Mesenchymal stem cell (in vitro differentiated cells and primary cell): ENCODE data around the gene CD302.
"Not testable (repeated sequence)": the region's sequence is repeated elsewhere in the genome, so short reads cannot be mapped to it uniquely, and the experiment has no call there.

Source experiments
- DNase-seq: peaks from one replicate; pipeline ENCODE4 v3.0.0-alpha.2; 2013
- H2AFZ ChIP-seq: one replicate; pipeline ENCODE4 v1.6.1; 2013; ENCODE audit warnings: low read depth, mild to moderate bottlenecking, control low read depth, inconsistent platforms, low read length, moderate library complexity
- H2AK5ac ChIP-seq: 2 replicates; pipeline ENCODE4 v1.6.1; 2013; ENCODE audit warnings: low read length, moderate library complexity, mild to moderate bottlenecking, inconsistent platforms; ENCODE audit not compliant: severe bottlenecking
- H2BK120ac ChIP-seq: one replicate; pipeline ENCODE4 v1.6.1; 2013; ENCODE audit warnings: low read depth, mild to moderate bottlenecking, inconsistent platforms, low read length, moderate library complexity
- H2BK12ac ChIP-seq, 2 experiments: one replicate each; pipeline ENCODE4 v1.6.1; 2013; ENCODE audit warnings: inconsistent platforms in 2 of 2, low read length in 2 of 2, mild to moderate bottlenecking in 2 of 2, moderate library complexity in 2 of 2, control low read depth in 1 of 2
- H2BK15ac ChIP-seq: one replicate; pipeline ENCODE4 v1.6.1; 2013; ENCODE audit warnings: mild to moderate bottlenecking, low read depth, inconsistent platforms; ENCODE audit not compliant: poor library complexity, severe bottlenecking
- H2BK5ac ChIP-seq: 2 replicates; pipeline ENCODE4 v1.6.1; 2013; ENCODE audit warnings: low read depth, mild to moderate bottlenecking, low read length, control low read depth, inconsistent platforms; ENCODE audit not compliant: poor library complexity, severe bottlenecking
- H3K14ac ChIP-seq, 2 experiments: one replicate each; pipeline ENCODE4 v1.6.1; 2013; ENCODE audit warnings: inconsistent platforms in 2 of 2, low read length in 2 of 2, control low read depth in 1 of 2, mild to moderate bottlenecking in 1 of 2, moderate library complexity in 1 of 2
- H3K18ac ChIP-seq, 2 experiments: one replicate each; pipeline ENCODE4 v1.6.1; 2013; ENCODE audit warnings: inconsistent platforms in 2 of 2, low read length in 2 of 2, control low read depth in 1 of 2, low read depth in 1 of 2, mild to moderate bottlenecking in 1 of 2
- H3K23ac ChIP-seq, 2 experiments: one replicate each; pipeline ENCODE4 v1.6.1; 2013; ENCODE audit warnings: inconsistent platforms in 2 of 2, low read length in 2 of 2, mild to moderate bottlenecking in 2 of 2, moderate library complexity in 2 of 2, control low read depth in 1 of 2
- H3K27ac ChIP-seq: 2 replicates; pipeline ENCODE4 v1.5.1; 2013; ENCODE audit warnings: mild to moderate bottlenecking, moderate library complexity, low read length, control low read depth, inconsistent platforms; ENCODE audit not compliant: poor library complexity, severe bottlenecking
- H3K27me3 ChIP-seq, 2 experiments: 2 replicates each; pipeline versions ENCODE4 v1.6.1 to v1.7.0; 2013; ENCODE audit warnings: low read length in 2 of 2, mild to moderate bottlenecking in 2 of 2, moderate library complexity in 2 of 2, control low read depth in 1 of 2, inconsistent platforms in 1 of 2; ENCODE audit not compliant: control insufficient read depth in 1 of 2, insufficient read depth in 1 of 2
- H3K36me3 ChIP-seq, 2 experiments: 2 replicates each; pipeline versions ENCODE4 v1.6.1 to v1.7.0; 2013; ENCODE audit warnings: low read length in 2 of 2, control low read depth in 1 of 2, inconsistent platforms in 1 of 2, low read depth in 1 of 2, mild to moderate bottlenecking in 1 of 2; ENCODE audit not compliant: insufficient read depth in 2 of 2, control insufficient read depth in 1 of 2
- H3K4ac ChIP-seq, 2 experiments: one replicate each; pipeline ENCODE4 v1.6.1; 2013; ENCODE audit warnings: inconsistent platforms in 2 of 2, low read length in 2 of 2, mild to moderate bottlenecking in 2 of 2, moderate library complexity in 2 of 2, control low read depth in 1 of 2, low read depth in 1 of 2
- H3K4me1 ChIP-seq: 2 replicates; pipeline ENCODE4 v1.6.1; 2013; ENCODE audit warnings: low read depth, low read length, control low read depth; ENCODE audit not compliant: control insufficient read depth, insufficient read depth
- H3K4me2 ChIP-seq: 2 replicates; pipeline ENCODE4 v1.6.1; 2013; ENCODE audit warnings: low read length, mild to moderate bottlenecking, inconsistent platforms; ENCODE audit not compliant: poor library complexity, severe bottlenecking
- H3K4me3 ChIP-seq, 2 experiments: 2 replicates each; pipeline versions ENCODE4 v1.5.1 to v1.7.0; 2013; ENCODE audit warnings: low read length in 2 of 2, mild to moderate bottlenecking in 2 of 2, control low read depth in 1 of 2, low read depth in 1 of 2; ENCODE audit not compliant: insufficient read depth in 1 of 2
- H3K79me1 ChIP-seq: replicated peaks from 2 replicates; pipeline ENCODE4 v1.6.1; 2013; ENCODE audit warnings: mild to moderate bottlenecking, control low read depth, low read length, inconsistent platforms; ENCODE audit not compliant: poor library complexity, severe bottlenecking
- H3K9ac ChIP-seq: 2 replicates; pipeline ENCODE4 v1.7.0; 2013; ENCODE audit warnings: mild to moderate bottlenecking, low read length, moderate library complexity
- H3K9me3 ChIP-seq: 2 replicates; pipeline ENCODE4 v1.7.0; 2013; ENCODE audit warnings: mild to moderate bottlenecking, low read length; ENCODE audit not compliant: control insufficient read depth
- H4K8ac ChIP-seq: one replicate; pipeline ENCODE4 v1.6.1; 2013; ENCODE audit warnings: inconsistent platforms, mild to moderate bottlenecking, low read length, moderate library complexity
- H4K91ac ChIP-seq: one replicate; pipeline ENCODE4 v1.6.1; 2013; ENCODE audit warnings: mild to moderate bottlenecking, low read length, inconsistent platforms
- WGBS: methylation state at CpG from one replicate; pipeline ENCODE4 v1.1.7; 2013; ENCODE audit warnings: mixed read lengths; 5-methylcytosine and 5-hydroxymethylcytosine counted together

The CD302 gene

DNA sequence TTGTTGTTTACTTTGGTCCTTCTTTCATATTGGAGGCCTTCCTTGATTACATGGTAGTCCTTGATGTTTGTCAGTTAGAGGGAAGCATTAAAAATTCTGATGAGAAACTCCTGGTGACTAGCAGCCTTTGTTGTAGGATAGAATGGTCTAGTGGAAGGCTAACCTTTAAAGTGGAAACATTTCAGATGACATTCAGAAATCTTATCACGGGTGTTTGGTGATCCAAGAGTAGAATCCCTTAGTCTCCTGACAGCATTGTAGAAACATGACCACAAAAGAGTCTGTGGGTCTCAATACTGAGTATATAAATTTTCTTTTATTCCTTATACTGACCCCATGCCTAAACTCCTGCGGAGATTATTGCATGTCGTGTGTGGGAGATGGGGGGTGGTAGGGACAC lies 72.3 kb downstream of the CD302 start:
- Histone ChIP-seq H3K27ac (no peak overlapping the region), H2BK5ac (no peak overlapping the region), H3K4me1 (no peaks in the 10 kb centered on the region), H3K27me3 (no peaks in the 10 kb centered on the region), H2AFZ (no peak overlapping the region), H3K9me3 (no peaks in the 10 kb centered on the region), H2AK5ac (no peak overlapping the region), H3K14ac (no peak overlapping the region), H2BK15ac (no peak overlapping the region), H3K36me3 (peaks cover 8 to 65% of the 10 kb centered on the region in 2 experiments), H4K8ac (no peak overlapping the region), H4K91ac (no peak overlapping the region), H3K4ac (no peak overlapping the region), H3K4me2 (no peak overlapping the region), H3K23ac (no peak overlapping the region), H2BK120ac (no peak overlapping the region), H3K9ac (no peak overlapping the region), H2BK12ac (no peak overlapping the region), H3K79me1 (peaks cover under 1% of the 10 kb centered on the region), H3K4me3 (no peak overlapping the region), H3K18ac (no peak overlapping the region)
- no peak for DNase-seq
- WGBS, result 100% methylated on average over 2 of the region's 3 CpGs

DNA sequence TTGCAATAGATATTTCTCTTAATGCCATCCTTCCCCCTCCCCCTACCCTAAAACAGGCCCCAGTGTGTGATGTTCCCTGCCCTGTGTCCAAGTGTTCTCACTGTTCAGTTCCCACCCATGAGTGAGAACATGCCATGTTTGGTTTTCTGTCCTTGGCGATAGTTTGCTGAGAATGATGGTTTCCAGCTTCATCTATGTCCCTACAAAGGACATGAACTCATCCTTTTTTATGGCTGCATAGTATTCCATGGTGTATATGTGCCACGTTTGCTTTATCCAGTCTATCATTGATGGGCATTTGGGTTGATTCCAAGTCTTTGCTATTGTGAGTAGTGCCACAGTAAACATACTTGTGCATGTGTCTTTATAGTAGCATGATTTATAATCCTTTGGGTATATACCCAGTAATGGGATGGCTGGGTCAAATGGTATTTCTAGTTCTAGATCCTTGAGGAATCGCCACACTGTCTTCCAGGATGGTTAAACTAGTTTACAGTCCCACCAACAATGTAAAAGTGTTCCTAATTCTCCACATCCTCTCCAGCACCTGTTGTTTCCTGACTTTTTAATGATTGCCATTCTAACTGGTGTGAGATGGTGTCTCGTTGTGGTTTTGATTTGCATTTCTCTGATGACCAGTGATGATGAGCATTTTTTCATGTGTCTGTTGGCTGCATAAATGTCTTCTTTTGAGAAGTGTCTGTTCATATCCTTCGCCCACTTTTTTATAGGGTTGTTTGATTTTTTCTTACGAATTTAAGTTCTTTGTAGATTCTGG lies 73.0 kb downstream of the CD302 start:
- not testable (repeated sequence) for H3K79me1 ChIP-seq, H3K9me3 ChIP-seq, H2BK5ac ChIP-seq, H4K8ac ChIP-seq, H3K9ac ChIP-seq, H3K4me1 ChIP-seq, H2BK12ac ChIP-seq, H3K27ac ChIP-seq, H2AFZ ChIP-seq, H3K4me2 ChIP-seq, H3K18ac ChIP-seq, H4K91ac ChIP-seq, H2BK120ac ChIP-seq, H2BK15ac ChIP-seq, H3K23ac ChIP-seq, H3K4me3 ChIP-seq, H3K14ac ChIP-seq, DNase-seq, H2AK5ac ChIP-seq, H3K27me3 ChIP-seq, H3K4ac ChIP-seq
- WGBS, result 94% methylated on average over 4 of the region's 6 CpGs
- H3K36me3 ChIP-seq, result peaks cover 9 to 65% of the 10 kb centered on the region in 2 experiments

- H3K18ac ChIP-seq, result no peak overlapping the region
- DNase-seq, result no peak
- no peaks in the 10 kb centered on the region for H3K79me1 ChIP-seq
- H2AFZ ChIP-seq, result no peak overlapping the region
- H3K9ac ChIP-seq, result no peak overlapping the region
- H4K91ac ChIP-seq, result no peak overlapping the region
- no peak overlapping the region for H2BK15ac ChIP-seq
- H3K4me3 ChIP-seq, result no peak overlapping the region
- no peak overlapping the region for H2BK5ac ChIP-seq
- no peaks in the 10 kb centered on the region for H3K27me3 ChIP-seq
- no peak overlapping the region for H2AK5ac ChIP-seq
- H3K4ac ChIP-seq, result no peak overlapping the region
- peaks cover 13 to 68% of the 10 kb centered on the region in 2 experiments for H3K36me3 ChIP-seq
- H2BK120ac ChIP-seq, result no peak overlapping the region
- no peaks in the 10 kb centered on the region for H3K9me3 ChIP-seq
- H2BK12ac ChIP-seq, result no peak overlapping the region
- H3K4me2 ChIP-seq, result no peak overlapping the region
- H3K4me1 ChIP-seq, result no peaks in the 10 kb centered on the region
- no peak overlapping the region for H3K23ac ChIP-seq
- WGBS, result 93% methylated on average over 2 of the region's 2 CpGs
- no peak overlapping the region for H4K8ac ChIP-seq
- H3K14ac ChIP-seq, result no peak overlapping the region
- H3K27ac ChIP-seq, result no peak overlapping the region
Measured at GRCh38 chr2:159722580-159722979, 75.4 kb downstream of the CD302 start.

DNA sequence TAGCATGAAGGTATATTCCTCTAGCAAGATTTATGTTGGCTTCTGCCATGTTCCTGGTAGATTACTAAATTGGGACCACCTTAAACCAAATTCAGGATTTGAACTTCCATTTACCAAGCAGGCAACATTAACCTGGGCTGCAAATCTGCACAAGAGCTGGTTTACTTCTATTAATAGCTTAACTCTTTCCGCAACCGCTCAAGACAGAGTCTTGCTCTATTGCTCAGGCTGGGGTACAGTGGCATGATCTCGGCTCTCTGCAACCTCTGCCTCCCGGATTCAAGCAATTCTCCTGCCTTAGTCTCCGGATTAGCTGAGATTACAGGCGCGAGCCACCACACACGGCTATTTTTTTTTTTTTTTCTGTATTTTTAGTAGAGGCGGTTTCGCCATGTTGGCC lies 77.3 kb downstream of the CD302 start:
- no peak overlapping the region for H2BK15ac ChIP-seq
- H3K23ac ChIP-seq, result no peak overlapping the region
- no peaks in the 10 kb centered on the region for H3K9me3 ChIP-seq
- H4K91ac ChIP-seq, result no peak overlapping the region
- H3K18ac ChIP-seq, result no peak overlapping the region
- H3K79me1 ChIP-seq, result no peaks in the 10 kb centered on the region
- DNase-seq, result no peak
- H3K9ac ChIP-seq, result no peak overlapping the region
- no peak overlapping the region for H3K4ac ChIP-seq
- no peak overlapping the region for H3K14ac ChIP-seq
- no peak overlapping the region for H2AK5ac ChIP-seq
- peaks cover 17 to 85% of the 10 kb centered on the region in 2 experiments for H3K36me3 ChIP-seq
- no peak overlapping the region for H2BK5ac ChIP-seq
- H2BK120ac ChIP-seq, result no peak overlapping the region
- WGBS, result over 99% methylated on average over 10 of the region's 10 CpGs
- no peak overlapping the region for H2BK12ac ChIP-seq
- H3K27ac ChIP-seq, result no peak overlapping the region
- H2AFZ ChIP-seq, result no peak overlapping the region
- H4K8ac ChIP-seq, result no peak overlapping the region
- H3K4me2 ChIP-seq, result no peak overlapping the region
- peaks cover 3% of the 10 kb centered on the region for H3K4me1 ChIP-seq
- H3K4me3 ChIP-seq, result no peak overlapping the region
- H3K27me3 ChIP-seq, result no peaks in the 10 kb centered on the region
